NCI-H2029 (cell line): Measurements from ENCODE around the gene CTNND2.

ENCODE experiments used
- DNase-seq: peaks from one replicate; lab custom pipeline; 2025; lab: John Stamatoyannopoulos, UW

CTNND2 gene

DNA sequence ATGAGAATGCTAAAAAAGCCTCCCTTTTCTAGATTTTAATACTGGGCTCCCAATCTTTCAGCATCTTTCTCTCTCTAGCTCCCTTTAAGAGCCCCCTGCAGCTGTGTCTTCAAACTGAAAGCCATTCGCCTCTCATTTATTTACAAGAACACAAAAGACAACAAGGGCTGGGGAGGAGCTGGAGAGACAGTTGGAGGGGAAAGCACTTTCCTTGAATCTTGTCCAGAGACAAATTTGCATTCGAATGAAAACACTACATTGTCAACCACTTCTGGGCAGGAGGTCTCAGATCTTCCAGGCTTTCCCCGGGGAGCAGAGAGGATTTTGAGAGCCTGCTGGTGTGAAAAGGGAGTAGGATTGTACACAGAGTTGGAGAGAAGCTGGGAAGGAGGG, 518.3 kb downstream of the CTNND2 start:
- DNase-seq, result no peak

DNA sequence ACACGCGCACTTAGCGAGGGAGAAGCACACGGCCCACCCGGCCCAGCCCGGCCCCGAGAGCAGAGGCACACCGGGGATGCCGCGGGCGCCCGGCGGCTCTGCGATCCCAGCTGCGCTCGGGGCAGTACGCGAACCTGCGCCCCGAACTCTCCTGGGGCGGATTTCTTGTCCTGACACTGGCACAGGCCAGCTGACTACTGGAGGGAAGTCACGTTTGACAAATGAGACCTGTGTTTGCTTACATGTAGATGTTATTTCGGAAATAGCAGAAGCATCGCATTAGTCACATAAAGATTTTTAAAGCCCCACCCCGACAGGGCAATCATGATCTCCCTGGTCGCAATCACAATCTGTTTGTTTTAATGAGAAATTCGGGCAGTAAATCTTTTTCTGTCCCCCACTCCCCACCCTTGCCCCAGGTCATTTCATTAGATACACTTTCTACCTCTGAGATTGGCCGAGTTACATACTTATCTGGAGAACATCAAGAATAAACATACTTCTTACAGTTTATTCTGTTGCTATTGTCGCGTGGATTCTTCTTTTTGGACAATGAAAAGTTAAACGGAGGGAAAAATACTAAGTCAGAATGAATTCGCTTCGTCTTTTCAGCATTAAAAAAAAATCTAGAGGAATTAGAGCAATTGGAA, 518.9 kb downstream of the CTNND2 start:
- DNase-seq, result no peak

DNA sequence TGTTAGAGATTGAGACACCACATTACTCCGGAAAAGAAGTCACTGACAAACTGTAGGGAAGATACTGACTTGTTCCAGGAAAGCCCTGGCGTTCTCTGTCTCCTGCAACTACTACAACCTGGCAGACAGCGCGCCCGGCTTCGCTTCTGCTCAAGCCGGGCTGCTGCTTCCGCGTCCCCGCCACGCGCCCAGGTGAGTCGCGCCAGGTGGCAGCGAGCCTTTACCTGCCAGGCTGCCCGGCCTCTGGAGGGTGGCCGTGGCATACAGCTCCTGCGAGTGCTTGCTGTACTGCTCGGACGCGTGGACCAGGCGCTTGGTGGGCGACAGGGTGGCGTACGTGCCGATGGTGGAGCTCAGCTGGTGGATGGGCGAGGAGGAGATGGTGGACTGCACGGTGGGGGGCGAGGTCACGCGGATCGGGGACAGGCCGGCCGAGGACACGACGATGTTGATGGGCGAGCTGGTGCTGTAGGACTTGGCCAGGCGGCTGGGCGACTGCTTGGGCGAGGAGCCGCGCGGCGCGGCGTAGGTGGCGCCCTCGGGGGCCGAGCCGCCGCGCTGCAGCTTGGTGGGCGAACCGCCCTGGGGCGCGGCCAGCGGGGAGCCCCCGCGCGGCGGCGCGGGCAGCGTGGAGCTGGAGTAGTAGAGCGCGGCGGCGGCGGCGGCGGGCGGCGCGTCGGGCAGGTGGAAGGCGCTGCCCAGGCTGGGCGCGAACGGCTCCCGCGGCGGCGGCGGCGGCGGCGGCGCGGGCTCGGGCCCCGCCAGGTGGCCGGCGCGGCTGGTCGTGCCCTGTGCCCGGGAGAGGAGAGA, 519.6 kb downstream of the CTNND2 start:
- DNase-seq, result no peak

DNA sequence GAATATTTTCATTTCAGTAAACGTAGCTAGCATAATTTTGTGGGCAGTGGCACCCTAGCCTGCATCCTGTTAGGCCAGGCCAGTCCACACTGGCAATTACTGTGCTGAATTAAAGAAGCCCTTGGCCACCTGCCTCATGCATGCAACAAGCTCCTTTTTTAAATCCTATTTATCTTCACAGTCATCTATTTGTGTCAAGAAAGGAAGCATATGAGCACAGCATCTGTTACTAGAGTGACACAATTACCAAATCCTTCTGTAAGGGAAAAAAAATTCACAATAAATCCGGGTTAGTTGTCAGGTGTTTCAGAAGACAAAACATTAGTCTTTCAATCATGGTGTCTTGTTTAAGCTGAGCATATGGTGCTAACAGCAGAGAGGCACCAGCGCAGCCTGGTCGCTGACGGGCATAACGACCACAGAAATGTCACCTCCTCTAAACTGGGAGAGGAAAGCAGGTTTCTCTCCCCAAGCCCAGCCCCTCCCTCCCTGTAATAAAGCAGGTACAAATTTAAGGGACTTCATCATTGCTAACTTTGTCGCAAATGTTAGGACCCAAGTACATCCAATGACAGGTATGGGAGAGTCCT, 520.6 kb downstream of the CTNND2 start:
- no peak for DNase-seq

DNA sequence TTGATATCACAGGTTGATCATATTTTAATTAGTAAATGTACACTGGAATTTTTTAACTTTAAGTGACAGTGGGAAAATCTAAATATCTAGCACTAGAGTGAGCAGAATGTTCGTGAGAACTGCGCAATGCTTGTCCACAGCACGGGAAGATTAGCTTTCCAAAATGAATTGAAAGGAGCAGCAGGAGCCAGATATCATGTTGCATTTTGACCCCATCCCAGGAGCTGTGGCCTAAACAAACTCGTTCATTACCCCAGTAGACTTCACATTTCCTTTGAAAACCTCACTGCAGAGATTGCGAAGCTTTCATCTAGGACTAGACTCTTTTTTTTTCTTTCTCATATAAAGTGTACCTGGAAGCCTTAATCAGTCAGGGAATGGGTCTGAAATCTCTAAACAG, 525.8 kb downstream of the CTNND2 start:
- DNase-seq, result no peak

DNA sequence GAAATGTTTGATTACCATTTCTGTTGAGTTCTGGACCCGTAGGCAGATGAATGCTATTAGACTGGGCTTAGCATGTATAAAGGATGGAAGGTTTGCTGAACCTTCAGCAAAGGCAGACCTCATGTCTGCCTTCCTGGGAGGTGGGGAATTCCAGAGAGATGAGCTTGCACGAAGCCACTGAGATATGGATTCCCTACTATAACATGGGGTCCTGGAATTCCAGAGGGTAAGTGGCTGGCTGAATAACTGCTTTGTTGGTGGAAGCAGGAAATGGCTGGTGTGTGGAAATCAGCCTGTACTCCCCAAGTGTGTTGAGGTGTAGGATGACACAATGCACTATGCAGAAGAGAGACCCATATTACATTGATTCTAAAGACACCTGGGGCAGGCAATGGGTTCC, 526.4 kb downstream of the CTNND2 start:
- DNase-seq, result no peak

- no peak for DNase-seq
Measured at GRCh38 chr5:11372191-11372590, 532.1 kb downstream of the CTNND2 start.

DNA sequence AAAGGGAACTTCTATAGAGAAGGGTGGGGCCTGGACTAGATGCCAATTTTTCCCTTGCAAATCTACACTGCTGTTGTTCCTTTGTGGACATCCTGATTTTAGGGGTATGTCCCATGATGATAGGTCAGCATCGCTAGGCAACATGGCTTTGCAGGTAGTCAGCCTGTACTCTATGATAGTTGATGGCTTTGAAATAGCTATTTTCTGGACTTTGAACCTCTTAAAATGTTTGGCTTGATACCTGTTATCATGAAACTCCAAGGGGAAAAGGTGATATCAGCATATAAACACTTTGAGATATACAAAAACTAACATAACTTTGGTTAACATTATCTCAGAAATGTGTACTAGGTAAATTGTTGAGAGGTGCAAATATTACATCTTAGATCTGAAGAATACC, 533.2 kb downstream of the CTNND2 start:
- DNase-seq, result no peak

GRCh38 chr5:11364531-11364930, 539.7 kb downstream of the CTNND2 start:
- no peak for DNase-seq

DNA sequence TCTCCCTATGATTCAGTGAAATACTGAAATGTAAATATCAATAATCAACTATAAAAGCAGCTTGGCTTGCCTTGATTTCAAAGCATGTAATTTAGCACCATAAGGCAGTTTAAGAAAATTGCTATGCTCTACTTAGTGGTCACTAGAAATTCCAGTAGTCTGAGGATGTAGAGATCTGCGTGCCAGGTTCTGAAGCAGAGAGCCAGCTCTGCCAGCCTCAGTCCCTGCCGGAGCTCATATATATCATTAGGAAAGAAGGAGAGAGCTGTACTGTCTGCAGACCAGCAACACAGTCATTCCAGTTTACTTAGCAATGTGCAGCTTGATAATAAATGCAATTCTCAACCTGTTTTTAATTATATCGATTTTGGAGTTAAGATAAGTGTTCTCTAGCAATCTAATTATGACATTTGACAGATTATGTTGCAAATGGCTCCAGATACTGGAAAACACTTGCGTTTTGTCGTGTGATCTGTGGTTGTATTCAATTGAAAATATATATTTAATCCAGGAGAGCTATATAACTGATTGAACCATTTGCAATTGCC, 540.5 kb downstream of the CTNND2 start:
- DNase-seq, result no peak

GRCh38 chr5:11361768-11362167, 542.5 kb downstream of the CTNND2 start:
- no peak for DNase-seq

GRCh38 chr5:11357928-11358327, 546.3 kb downstream of the CTNND2 start:
- DNase-seq, result no peak

GRCh38 chr5:11355491-11355890, 548.8 kb downstream of the CTNND2 start:
- no peak for DNase-seq

- no peak for DNase-seq
Measured at GRCh38 chr5:11346336-11346735, 557.9 kb downstream of the CTNND2 start.

GRCh38 chr5:11335881-11336760, 568.1 kb downstream of the CTNND2 start:
- DNase-seq, result no peak

DNA sequence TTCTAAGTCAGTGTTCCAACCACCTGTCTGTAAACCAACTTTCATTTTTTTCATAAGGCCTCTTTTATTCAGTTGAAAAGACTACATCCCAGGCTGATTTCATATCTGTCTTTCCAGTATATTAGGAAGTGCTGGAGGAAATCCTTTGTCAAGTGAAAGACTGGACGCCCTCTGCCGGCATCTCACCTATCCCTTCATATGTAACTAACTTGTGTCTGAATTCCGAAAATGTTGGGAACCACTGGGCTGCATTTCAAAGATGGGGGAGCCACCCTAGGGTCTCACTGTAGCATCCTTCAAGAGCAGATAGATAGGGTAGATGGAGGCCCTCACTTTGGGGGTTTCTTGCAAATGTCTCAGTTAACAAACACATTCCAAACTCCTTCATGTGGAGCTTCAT, 569.8 kb downstream of the CTNND2 start:
- DNase-seq, result no peak

- no peak for DNase-seq
Measured at GRCh38 chr5:11329679-11330078, 574.6 kb downstream of the CTNND2 start.

GRCh38 chr5:11324521-11325289, 579.5 kb downstream of the CTNND2 start:
- no peak for DNase-seq

DNA sequence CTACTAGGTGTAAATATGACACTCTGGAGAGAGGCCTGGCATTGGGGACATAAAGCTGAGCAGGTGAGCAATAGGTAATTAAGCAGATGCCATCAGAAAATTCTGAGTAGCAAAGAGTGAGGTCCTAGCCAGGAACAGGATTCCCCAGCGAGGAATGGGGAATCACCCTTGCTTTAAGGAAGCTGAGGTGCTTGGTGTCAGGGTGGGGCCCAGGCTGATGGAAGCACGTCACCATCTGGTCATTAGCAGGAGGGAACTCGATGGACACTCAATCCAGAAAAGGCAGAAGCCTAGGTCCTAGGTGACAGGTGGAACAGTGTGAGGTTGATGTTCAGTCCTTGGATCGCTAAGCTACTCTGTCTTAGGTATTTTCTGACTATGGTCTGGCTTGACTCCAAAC, 580.5 kb downstream of the CTNND2 start:
- no peak for DNase-seq

GRCh38 chr5:11322133-11322532, 582.1 kb downstream of the CTNND2 start:
- DNase-seq, result no peak

GRCh38 chr5:11319836-11320580, 584.2 kb downstream of the CTNND2 start:
- no peak for DNase-seq
